GM10847 (cell line): Measurements from ENCODE around the gene SULT4A1.

ENCODE experiments used
- POLR2A ChIP-seq: IDR thresholded peaks from 2 replicates; pipeline ENCODE4 v1.6.1; 2011; ENCODE audit not compliant: insufficient read length; ENCODE audit errors: extremely low read depth

Gene SULT4A1

DNA sequence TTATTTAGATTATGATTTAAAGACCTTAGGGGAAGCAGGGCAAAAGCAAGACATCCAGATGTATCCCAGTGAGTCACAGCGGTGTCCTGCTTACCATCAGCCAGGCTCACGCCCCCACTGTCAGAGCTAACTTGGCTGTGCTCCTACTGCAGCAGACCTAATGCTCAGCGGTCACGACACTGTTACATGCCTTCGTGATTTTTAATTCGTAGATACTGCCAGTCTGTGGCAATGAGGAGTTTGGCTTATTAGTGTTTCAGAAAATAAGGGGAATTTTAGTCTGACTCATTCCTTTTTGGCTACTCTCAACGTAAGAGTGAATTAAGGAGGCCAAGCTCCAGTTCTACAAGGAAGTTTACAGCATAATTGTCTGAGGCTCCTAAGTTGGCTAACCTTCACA is 72.9 kb downstream of the SULT4A1 start:
- no peak for TF ChIP-seq POLR2A

DNA sequence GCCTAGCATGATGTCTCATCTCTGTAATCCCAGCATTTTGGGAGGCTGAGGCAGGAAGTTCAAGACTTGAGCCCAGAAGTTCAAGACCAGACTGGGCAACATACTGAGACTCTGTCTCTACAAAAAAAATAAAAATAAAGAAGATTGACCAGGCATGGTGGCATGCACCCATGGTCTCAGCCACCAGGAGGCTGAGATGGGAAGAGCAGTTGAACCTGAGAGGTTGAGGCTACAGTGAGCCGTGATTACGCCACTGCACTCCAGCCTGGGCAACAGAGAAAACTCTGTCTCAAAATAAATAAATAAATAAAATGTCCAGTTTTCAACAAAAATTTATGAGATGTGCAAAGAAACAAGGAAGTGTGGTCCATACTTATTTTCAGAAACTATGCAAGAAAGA is 78.5 kb downstream of the SULT4A1 start:
- TF ChIP-seq POLR2A, result no peak

DNA sequence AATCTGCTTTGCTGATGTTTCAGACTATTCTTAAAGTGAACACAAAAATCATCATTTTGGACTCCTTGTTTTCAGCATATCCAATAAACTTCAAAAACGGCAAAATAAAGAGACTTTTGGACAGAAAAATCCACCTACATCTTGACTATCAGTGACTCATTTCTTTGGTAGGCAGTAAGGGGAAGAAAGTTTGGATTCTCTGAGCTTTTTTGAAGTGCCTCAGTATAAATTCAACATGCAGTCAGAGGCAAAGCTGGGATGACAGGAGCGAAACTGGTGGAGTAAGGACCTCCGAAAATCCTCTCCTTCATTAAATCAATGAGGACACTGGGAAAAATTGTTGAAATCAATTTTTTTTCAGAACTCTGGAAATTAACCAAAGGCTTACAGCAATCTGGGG is 79.9 kb downstream of the SULT4A1 start:
- no peak for TF ChIP-seq POLR2A

DNA sequence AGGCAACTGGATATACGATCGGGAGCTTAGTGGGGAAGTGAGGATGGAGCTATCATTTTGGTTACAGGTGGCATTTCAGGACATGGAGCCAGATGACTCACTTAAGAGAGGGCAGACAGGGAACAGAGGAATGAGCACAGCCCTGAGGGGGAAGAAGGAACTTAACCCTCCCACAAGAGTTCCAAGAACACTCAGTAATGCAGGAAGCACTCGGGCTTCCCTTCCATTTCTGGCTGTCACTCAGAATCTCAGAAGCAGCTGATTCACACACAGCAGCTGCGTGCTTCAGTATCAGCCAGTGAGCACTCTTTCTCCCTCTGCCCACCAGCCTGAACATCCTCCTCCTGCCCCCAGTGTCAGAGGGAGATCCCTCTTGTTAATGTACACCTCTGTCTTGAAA is 85.0 kb downstream of the SULT4A1 start:
- TF ChIP-seq POLR2A, result no peak

DNA sequence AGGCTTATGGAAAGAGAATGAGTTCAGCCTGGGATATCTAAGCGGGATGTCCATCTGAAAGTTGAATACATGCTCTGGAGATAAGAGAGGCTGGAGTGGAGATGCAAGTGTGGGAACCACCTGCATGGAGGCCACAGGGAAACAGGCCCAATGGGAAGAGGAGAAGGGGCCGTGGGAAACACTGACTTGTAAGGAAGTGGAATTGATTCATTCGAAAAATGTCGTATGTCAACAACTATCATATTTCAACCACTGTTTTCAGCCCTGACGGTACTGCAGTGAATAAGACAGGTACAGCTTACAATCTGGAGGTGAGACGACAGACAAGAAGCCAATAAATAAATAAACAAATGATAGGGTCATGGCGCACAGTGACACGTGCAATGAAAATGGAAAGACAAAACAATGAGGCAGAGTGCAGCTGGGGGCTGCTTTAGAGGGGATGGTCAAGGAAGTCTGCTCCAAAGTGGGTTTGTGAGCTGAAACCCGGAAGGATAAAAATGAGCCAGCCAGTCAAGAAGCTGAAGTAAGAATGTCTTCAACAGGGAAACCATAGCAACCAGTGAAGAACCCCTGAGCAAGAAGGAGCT is 86.1 kb downstream of the SULT4A1 start:
- no peak for TF ChIP-seq POLR2A
